GM12891 (cell line): ENCODE measurements around the gene PADI1.

Source experiments
- DNase-seq: peaks from one replicate; pipeline ENCODE4 v3.0.0; 2011; ENCODE audit warnings: low spot score; ENCODE audit not compliant: insufficient read length
- FAIRE-seq: peaks from 2 replicates; lab custom pipeline; 2011; peaks lifted over from hg19 to GRCh38; lab: Jason Lieb, UNC
- PAX5 ChIP-seq: IDR thresholded peaks from 2 replicates; pipeline ENCODE4 v1.6.1; 2011; ENCODE audit warnings: low read length, moderate library complexity, mild to moderate bottlenecking; ENCODE audit not compliant: insufficient read depth, severe bottlenecking
- POLR2A ChIP-seq: IDR thresholded peaks from 2 replicates; pipeline ENCODE4 v1.6.1; 2011; ENCODE audit warnings: low read depth, low read length, control low read depth
- POLR2AphosphoS5 ChIP-seq: IDR thresholded peaks from 2 replicates; pipeline ENCODE4 v1.6.1; 2011; ENCODE audit warnings: low read depth, low read length, control low read depth
- POU2F2 ChIP-seq: IDR thresholded peaks from 2 replicates; pipeline ENCODE4 v1.6.1; 2011; ENCODE audit warnings: low read depth, mild to moderate bottlenecking, control low read depth, low read length, moderate library complexity
- SPI1 ChIP-seq: IDR thresholded peaks from 2 replicates; pipeline ENCODE4 v1.6.1; 2011; ENCODE audit warnings: low read depth, low read length, control low read depth
- TAF1 ChIP-seq: IDR thresholded peaks from 2 replicates; pipeline ENCODE4 v1.6.1; 2011; ENCODE audit warnings: low read depth, low read length, control low read depth

PADI1 gene

GRCh38 chr1:17289721-17290120, 84.8 kb downstream of the PADI1 start:
- TF ChIP-seq TAF1 (no peak), PAX5 (no peak), POLR2AphosphoS5 (no peak), POLR2A (no peak), POU2F2 (no peak), SPI1 (no peak)
- DNase-seq: no peak
- FAIRE-seq: no peak

- FAIRE-seq (no peak), DNase-seq (no peak)
- TF ChIP-seq PAX5 (no peak), TAF1 (no peak), POLR2A (no peak), POLR2AphosphoS5 (no peak), SPI1 (no peak), POU2F2 (no peak)
These were observed 85.6 kb downstream of the PADI1 start for GRCh38 chr1:17290553-17290952.

GRCh38 chr1:17292299-17293160, 87.6 kb downstream of the PADI1 start:
- TF ChIP-seq TAF1 (no peak), PAX5 (no peak), POLR2A (no peak), POLR2AphosphoS5 (no peak), SPI1 (no peak), POU2F2 (no peak)
- DNase-seq: no peak
- FAIRE-seq: no peak

GRCh38 chr1:17293681-17294425, 88.9 kb downstream of the PADI1 start:
- TF ChIP-seq POLR2A (no peak), SPI1 (no peak), POLR2AphosphoS5 (no peak), PAX5 (no peak), TAF1 (no peak), POU2F2 (no peak)
- FAIRE-seq: no peak

GRCh38 chr1:17295292-17295691, 90.4 kb downstream of the PADI1 start:
- TF ChIP-seq TAF1 (no peak), POLR2AphosphoS5 (no peak), POLR2A (no peak), PAX5 (no peak), POU2F2 (no peak), SPI1 (no peak)
- FAIRE-seq (no peak), DNase-seq (no peak)

More at GRCh38 chr1:17293681-17294425, 88.9 kb downstream of the PADI1 start:
- DNase-seq: no peak
